SK-N-SH treated with all-trans-retinoic acid at 6 μM for 48 hours (cell line): ENCODE results near the gene PIK3R5.

Experiments used
- CSDC2 ChIP-seq: fragments of 250-450 bp; sonication (Bioruptor Pico); IDR thresholded peaks from 2 replicates; pipeline ENCODE4 v1.5.0; 2020; ENCODE audit warnings: mild to moderate bottlenecking, moderate library complexity
- PATZ1 ChIP-seq: fragments of 250-450 bp; sonication (Bioruptor Pico); IDR thresholded peaks from 2 replicates; pipeline ENCODE4 v1.8.0; 2020; ENCODE audit warnings: mild to moderate bottlenecking, moderate library complexity, borderline replicate concordance
- TCF4 ChIP-seq: fragments of 250-450 bp; sonication (Bioruptor Pico); IDR thresholded peaks from 2 replicates; pipeline ENCODE4 v1.8.0; 2021; ENCODE audit warnings: mild to moderate bottlenecking, moderate library complexity, borderline replicate concordance
- TSHZ2 ChIP-seq: fragments of 250-450 bp; sonication (Bioruptor Pico); IDR thresholded peaks from 2 replicates; pipeline ENCODE4 v1.5.0; 2020; ENCODE audit warnings: mild to moderate bottlenecking, moderate library complexity
- ZFP3 ChIP-seq: fragments of 250-450 bp; sonication (Bioruptor Pico); IDR thresholded peaks from 2 replicates; pipeline ENCODE4 v1.5.0; 2020; ENCODE audit warnings: mild to moderate bottlenecking, moderate library complexity
- ZNF565 ChIP-seq: fragments of 450-650 bp; formaldehyde crosslinking; conservative IDR thresholded peaks from 2 replicates; pipeline ENCODE4 v1.5.0; 2020; ENCODE audit warnings: low read depth, mild to moderate bottlenecking, moderate library complexity
- TF ChIP-seq, protein P1 (sequence below): fragments of 250-450 bp; sonication (Bioruptor Pico); IDR thresholded peaks from 2 replicates; pipeline ENCODE4 v1.5.1; 2021; ENCODE audit warnings: mild to moderate bottlenecking, moderate library complexity
- TF ChIP-seq, protein P2 (sequence below): fragments of 250-450 bp; sonication (Bioruptor Pico); IDR thresholded peaks from 2 replicates; pipeline ENCODE4 v1.8.0; 2021; ENCODE audit warnings: low read depth, mild to moderate bottlenecking, moderate library complexity, borderline replicate concordance

DNA sequence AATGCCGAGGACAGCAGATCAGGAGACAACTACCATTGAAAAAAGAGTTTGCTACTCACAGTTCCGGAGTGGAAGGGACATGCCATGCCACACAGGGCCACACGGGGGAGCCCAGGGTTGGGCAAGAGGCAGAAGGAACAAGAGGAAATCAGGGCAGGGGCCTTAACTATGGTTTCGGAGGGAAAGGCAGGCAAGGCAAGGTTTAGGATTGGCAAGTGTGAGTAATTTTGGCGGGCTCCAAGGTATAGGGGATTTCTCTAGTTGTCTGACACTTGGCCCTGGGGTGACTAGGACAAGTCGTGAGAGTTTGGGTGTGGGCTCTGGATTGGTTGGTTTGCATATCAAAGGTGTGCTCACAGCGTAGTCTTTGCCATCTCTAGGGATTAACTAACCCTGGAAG lies 28.8 kb upstream of the PIK3R5 start:
- TF ChIP-seq TSHZ2 (no peak), PATZ1 (CRISPR knock-in tag) (no peak), TCF4 (CRISPR knock-in tag) (no peak), ZNF565 (CRISPR knock-in tag) (no peak), ZFP3 (CRISPR knock-in tag) (no peak), CSDC2 (CRISPR knock-in tag) (no peak)
- TF ChIP-seq, protein P1, sequence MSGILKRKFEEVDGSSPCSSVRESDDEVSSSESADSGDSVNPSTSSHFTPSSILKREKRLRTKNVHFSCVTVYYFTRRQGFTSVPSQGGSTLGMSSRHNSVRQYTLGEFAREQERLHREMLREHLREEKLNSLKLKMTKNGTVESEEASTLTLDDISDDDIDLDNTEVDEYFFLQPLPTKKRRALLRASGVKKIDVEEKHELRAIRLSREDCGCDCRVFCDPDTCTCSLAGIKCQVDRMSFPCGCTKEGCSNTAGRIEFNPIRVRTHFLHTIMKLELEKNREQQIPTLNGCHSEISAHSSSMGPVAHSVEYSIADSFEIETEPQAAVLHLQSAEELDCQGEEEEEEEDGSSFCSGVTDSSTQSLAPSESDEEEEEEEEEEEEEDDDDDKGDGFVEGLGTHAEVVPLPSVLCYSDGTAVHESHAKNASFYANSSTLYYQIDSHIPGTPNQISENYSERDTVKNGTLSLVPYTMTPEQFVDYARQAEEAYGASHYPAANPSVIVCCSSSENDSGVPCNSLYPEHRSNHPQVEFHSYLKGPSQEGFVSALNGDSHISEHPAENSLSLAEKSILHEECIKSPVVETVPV = no peak
- TF ChIP-seq, protein P2, sequence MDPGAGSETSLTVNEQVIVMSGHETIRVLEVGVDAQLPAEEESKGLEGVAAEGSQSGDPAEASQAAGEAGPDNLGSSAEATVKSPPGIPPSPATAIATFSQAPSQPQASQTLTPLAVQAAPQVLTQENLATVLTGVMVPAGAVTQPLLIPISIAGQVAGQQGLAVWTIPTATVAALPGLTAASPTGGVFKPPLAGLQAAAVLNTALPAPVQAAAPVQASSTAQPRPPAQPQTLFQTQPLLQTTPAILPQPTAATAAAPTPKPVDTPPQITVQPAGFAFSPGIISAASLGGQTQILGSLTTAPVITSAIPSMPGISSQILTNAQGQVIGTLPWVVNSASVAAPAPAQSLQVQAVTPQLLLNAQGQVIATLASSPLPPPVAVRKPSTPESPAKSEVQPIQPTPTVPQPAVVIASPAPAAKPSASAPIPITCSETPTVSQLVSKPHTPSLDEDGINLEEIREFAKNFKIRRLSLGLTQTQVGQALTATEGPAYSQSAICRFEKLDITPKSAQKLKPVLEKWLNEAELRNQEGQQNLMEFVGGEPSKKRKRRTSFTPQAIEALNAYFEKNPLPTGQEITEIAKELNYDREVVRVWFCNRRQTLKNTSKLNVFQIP (CRISPR knock-in tag) = no peak
